ENCODE data around the gene FOXK1. TPM values are rescaled to one million over a fixed set of nuclear protein-coding genes. Genes with fewer than 3 reads are reported as not detected.
"Not testable (repeated sequence)": the region's sequence is repeated elsewhere in the genome, so short reads cannot be mapped to it uniquely, and the experiment has no call there.

FOXK1 gene
- total RNA-seq, 6 experiments from 2014 or later = 3.8 to 8.4 (median 6.9) TPM

DNA sequence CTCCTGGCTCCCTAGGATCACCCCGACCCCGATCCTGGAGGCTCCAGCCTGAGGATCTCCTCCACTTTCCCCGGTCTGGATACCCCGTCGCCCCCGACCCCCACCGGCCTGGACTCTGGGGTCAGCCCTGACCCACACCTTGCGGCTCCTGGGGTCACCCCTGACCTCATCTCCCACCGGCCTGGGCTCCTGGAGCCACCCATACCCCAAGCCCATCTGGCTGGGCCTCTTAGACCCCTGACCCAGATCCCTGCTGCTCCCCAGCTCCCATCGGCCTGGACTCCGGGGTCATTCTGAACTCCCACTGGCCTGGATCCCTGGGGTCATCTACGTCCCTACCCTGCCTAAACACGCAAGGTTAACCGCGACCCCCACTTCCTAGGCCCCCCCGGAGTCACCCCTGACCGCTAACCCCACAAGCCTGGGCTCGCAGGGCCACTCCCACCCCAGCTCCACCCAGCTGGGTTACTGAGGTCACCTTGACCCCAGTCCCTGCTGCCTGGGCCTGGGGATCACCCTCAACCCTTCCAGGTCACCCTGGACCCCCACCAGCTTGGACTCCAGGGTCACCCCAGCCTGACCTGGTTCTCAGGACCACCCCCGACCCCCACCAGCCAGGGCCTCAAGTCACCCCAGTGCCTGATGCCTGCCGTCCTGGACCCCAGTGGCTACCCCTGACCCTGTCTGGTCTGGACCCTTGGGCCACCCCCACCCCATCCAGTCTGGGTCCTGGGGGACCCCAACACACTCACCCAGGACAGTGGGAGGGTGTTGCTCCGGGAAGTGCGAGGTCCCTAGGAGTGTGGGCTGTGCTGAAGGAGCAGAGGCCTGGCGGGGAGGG lies 1.2 kb downstream of the FOXK1 start:
- 1% methylated on average over 14 of the region's 23 CpGs for WGBS (ENCODE audit: insufficient coverage, low coverage, low lambda C conversion rate, missing lambda C conversion rate)
- TF ChIP-seq, protein P1, sequence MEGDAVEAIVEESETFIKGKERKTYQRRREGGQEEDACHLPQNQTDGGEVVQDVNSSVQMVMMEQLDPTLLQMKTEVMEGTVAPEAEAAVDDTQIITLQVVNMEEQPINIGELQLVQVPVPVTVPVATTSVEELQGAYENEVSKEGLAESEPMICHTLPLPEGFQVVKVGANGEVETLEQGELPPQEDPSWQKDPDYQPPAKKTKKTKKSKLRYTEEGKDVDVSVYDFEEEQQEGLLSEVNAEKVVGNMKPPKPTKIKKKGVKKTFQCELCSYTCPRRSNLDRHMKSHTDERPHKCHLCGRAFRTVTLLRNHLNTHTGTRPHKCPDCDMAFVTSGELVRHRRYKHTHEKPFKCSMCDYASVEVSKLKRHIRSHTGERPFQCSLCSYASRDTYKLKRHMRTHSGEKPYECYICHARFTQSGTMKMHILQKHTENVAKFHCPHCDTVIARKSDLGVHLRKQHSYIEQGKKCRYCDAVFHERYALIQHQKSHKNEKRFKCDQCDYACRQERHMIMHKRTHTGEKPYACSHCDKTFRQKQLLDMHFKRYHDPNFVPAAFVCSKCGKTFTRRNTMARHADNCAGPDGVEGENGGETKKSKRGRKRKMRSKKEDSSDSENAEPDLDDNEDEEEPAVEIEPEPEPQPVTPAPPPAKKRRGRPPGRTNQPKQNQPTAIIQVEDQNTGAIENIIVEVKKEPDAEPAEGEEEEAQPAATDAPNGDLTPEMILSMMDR (IDR thresholded peaks at IDR 0.05) = no peak
- no peak for TF ChIP-seq POLR2A (IDR thresholded peaks at IDR 0.05)

DNA sequence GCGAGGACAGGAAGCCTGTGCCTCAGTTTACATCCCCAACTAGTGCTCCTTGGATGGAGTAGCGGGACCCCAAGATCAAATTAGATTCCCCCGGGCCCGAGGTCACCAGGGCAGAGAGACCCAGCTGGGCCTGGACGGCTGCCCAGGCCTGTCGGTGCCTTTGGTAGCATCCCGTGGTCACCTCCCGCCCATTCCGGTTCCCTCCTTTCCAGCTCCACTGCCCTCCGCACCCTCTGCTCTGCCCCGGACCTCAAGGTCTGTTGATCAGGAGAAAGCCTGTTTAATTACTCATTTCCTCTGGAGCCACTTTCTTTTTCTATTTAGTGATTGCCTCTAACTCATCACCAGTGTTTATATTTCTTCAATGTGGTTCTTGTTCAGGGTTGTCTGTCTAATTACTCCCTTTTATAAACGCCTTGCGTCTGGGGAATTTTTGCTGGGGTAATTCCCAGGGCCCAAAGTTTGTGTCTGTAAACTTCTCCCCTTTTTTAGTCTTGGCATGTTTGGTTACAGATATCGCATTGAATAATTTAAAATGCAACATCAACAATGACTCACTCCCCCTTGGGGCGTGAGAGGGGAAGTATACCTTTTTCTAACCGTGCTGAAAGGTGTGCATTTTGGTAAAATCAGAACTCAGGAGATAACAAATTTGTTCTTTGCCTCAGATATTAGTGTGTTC lies 1.9 kb downstream of the FOXK1 start:
- ATAC-seq = peak; percentile 67 to 83 (median 75)
- Histone ChIP-seq H3K27ac (peak overlapping the region; percentile 75 to 90 (median 76)), H3K4me3 (peak overlapping the region; percentile 82 to 84 (median 82)), H3K36me3 (no peaks in the 10 kb centered on the region), H3K4me1 (peaks cover 0 to 5% (median 0%) of the 10 kb centered on the region in 4 donors), H3K9me3 (no peaks in the 10 kb centered on the region), H3K27me3 (no peaks in the 10 kb centered on the region)
- DNase-seq = peak; percentile 63 to 81 (median 71)
- TF ChIP-seq, protein P1 (IDR thresholded peaks at IDR 0.05) = peak in 2 of 4 donors; percentile 16
- no peak for TF ChIP-seq POLR2A (IDR thresholded peaks at IDR 0.05)
- intact Hi-C loops (cut with DNase I) = loop anchor here (5.0 kb wide), 2 partner anchors 42 to 68 kb away; no protein-coding TSS in a partner anchor
- WGBS (ENCODE audit: insufficient coverage, low coverage, low lambda C conversion rate, missing lambda C conversion rate) = 1% methylated on average over 11 of the region's 16 CpGs

More for the DNA sequence above, 1.2 kb downstream of the FOXK1 start:
- Histone ChIP-seq H3K27ac (peak overlapping the region; percentile 75 to 90 (median 76)), H3K27me3 (no peaks in the 10 kb centered on the region), H3K4me1 (peaks cover 0 to 5% (median 0%) of the 10 kb centered on the region in 4 donors), H3K4me3 (peak overlapping the region; percentile 82 to 84 (median 82)), H3K36me3 (no peaks in the 10 kb centered on the region), H3K9me3 (no peaks in the 10 kb centered on the region)
- intact Hi-C loops (cut with DNase I) = loop anchor here (5.0 kb wide), 2 partner anchors 41 to 69 kb away; no protein-coding TSS in a partner anchor
- ATAC-seq (peak; percentile 48 to 71 (median 61)), DNase-seq (peak; percentile 54 to 59 (median 55))

DNA sequence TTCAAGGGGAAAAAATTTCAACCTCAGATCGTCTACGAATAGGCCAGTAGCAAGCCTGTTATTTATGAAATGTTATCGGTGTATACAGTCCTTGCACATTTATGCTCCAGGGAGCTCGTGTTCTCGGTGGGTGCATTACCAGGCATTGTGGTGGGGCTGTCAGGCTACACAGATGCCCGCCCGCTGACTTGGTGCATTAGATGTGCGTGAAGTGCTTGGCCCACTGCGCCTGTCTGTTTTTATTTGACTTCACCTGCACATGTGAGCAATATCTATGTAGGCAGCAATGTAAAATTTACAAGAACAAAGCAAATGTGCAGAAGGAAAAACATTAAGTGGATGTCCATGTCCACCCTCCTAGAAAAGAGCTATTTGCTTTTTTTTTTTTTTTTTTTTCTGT lies 2.8 kb downstream of the FOXK1 start:
- Histone ChIP-seq H3K4me3 (no peak overlapping the region), H3K36me3 (no peaks in the 10 kb centered on the region), H3K27me3 (no peaks in the 10 kb centered on the region), H3K9me3 (no peaks in the 10 kb centered on the region), H3K27ac (peak overlapping the region; percentile 75 to 90 (median 76)), H3K4me1 (peaks cover 0 to 5% (median 0%) of the 10 kb centered on the region in 4 donors)
- TF ChIP-seq POLR2A (IDR thresholded peaks at IDR 0.05) = no peak
- TF ChIP-seq, protein P1 (IDR thresholded peaks at IDR 0.05) = no peak
- ATAC-seq (no peak), DNase-seq (no peak)
- WGBS (ENCODE audit: insufficient coverage, low coverage, low lambda C conversion rate, missing lambda C conversion rate) = 63% methylated on average over 4 of the region's 9 CpGs
- intact Hi-C loops (cut with DNase I) = loop anchor here (5.0 kb wide), 2 partner anchors 43 to 67 kb away; no protein-coding TSS in a partner anchor

DNA sequence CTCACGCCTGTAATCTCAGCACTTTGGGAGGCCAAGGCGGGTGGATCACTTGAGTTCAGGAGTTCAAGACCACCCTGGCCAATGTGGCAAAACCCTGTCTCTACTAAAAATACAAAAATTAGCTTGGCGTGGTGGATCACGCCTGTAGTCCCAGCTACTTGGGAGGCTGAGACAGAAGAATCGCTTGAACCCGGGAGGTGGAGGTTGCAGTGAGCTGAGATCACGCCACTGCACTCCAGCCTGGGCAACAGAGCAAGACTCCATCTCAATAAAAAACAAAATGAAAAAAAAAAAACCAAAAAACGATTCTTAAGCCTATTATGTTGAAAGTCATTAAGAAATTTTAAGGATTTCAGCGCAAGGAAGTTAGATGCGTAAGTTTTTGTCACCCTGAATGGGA lies 3.6 kb downstream of the FOXK1 start:
- 92% methylated on average over 5 of the region's 10 CpGs for WGBS (ENCODE audit: insufficient coverage, low coverage, low lambda C conversion rate, missing lambda C conversion rate)
- H3K9me3 ChIP-seq; H3K4me3 ChIP-seq; H3K36me3 ChIP-seq; intact Hi-C loops (cut with DNase I); H3K4me1 ChIP-seq; H3K27me3 ChIP-seq; ATAC-seq; H3K27ac ChIP-seq: not testable (repeated sequence)
- DNase-seq = peak in 1 of 3 donors; percentile 5

All from right lobe of liver (tissue), 6 donors.